ENCODE measurements around the gene AFG3L2. TPM values are rescaled to one million over a fixed set of nuclear protein-coding genes. Genes with fewer than 3 reads are reported as not detected.

Gene AFG3L2
- total and polyA plus RNA-seq, 2 of the 13 experiments (the other 11 are each of a cell fraction or from before 2014, with no cell fraction given), result 28.6 to 86.9 TPM

- DNase-seq (ENCODE audit: low spot score) (peak; percentile 27), ATAC-seq (no peak), FAIRE-seq (no peak)
- Histone ChIP-seq H3K79me2 (ENCODE audit: insufficient read depth, low read length) (no peaks in the 10 kb centered on the region), H3K9me3 (ENCODE audit: low read length) (no peaks in the 10 kb centered on the region), H2AFZ (ENCODE audit: low read length) (no peak overlapping the region), H4K20me1 (ENCODE audit: insufficient read depth, low read length) (no peaks in the 10 kb centered on the region), H3K4me2 (ENCODE audit: low read depth, low read length) (no peak overlapping the region), H3K36me3 (replicated peaks in 1 of 2; ENCODE audit: control insufficient read depth in 1 of 2, insufficient read depth in 2 of 2, low read length in 2 of 2) (no peaks in the 10 kb centered on the region), H3K27me3 (ENCODE audit: control insufficient read depth in 1 of 2, insufficient read depth in 2 of 2, low read length in 2 of 2) (peaks cover 0 to 6% of the 10 kb centered on the region in 2 experiments; a peak in 2 of 5 replicates), H3K4me1 (ENCODE audit: insufficient read depth, low read length) (peaks cover 32% of the 10 kb centered on the region), H3K27ac (ENCODE audit: extremely low read length, insufficient read depth, low read length) (no peak overlapping the region), H3K9ac (ENCODE audit: insufficient read depth, low read depth, low read length) (no peak overlapping the region), H3K4me3 (replicated peaks in 1 of 3; ENCODE audit: insufficient read depth in 1 of 3, low read depth in 2 of 3, low read length in 3 of 3) (no peak overlapping the region)
- 6% methylated on average over 8 of the region's 9 CpGs for WGBS (ENCODE audit: low lambda C conversion rate)
- in situ Hi-C loops (cut with HindIII; ENCODE audit: extremely low pct_ligation_motif_present, low pct_unique_long_range_greater_than_20kb), result no loop called here
- ChIA-PET POLR2A (no interaction called here), CTCF (ENCODE audit: low intra/inter-chr PET ratio, low total read pairs) (no interaction called here)
- no TSS peak for BruUV-seq (replicated peaks)
- intact Hi-C loops (cut with micrococcal nuclease; ENCODE audit: unreplicated experiment), result loop anchor here (5.0 kb wide), 1 partner anchor 375 kb away; the partner anchor contains the start of gene SPIRE1
- TF ChIP-seq MNT (IDR thresholded peaks at IDR 0.05) (no peak), MEF2D (CRISPR knock-in tag; IDR thresholded peaks at IDR 0.05) (no peak), AHDC1 (CRISPR knock-in tag; IDR thresholded peaks at IDR 0.05; ENCODE audit: borderline replicate concordance) (no peak), FOXO4 (CRISPR knock-in tag; conservative IDR thresholded peaks at IDR 0.05) (no peak), ZSCAN21 (CRISPR knock-in tag; IDR thresholded peaks at IDR 0.05; ENCODE audit: borderline replicate concordance) (no peak), ZFP82 (CRISPR knock-in tag; IDR thresholded peaks at IDR 0.05; ENCODE audit: borderline replicate concordance) (no peak), ZNF597 (CRISPR knock-in tag; IDR thresholded peaks at IDR 0.05) (no peak), TP53 (CRISPR knock-in tag; conservative IDR thresholded peaks at IDR 0.05) (no peak), CHCHD3 (CRISPR knock-in tag; IDR thresholded peaks at IDR 0.05) (no peak), PCBP1 (IDR thresholded peaks at IDR 0.05; ENCODE audit: borderline replicate concordance, low read depth, low read length) (no peak), TBX2 (CRISPR knock-in tag; IDR thresholded peaks at IDR 0.05; ENCODE audit: borderline replicate concordance) (no peak), DPF2 (CRISPR knock-in tag; IDR thresholded peaks at IDR 0.05; ENCODE audit: borderline replicate concordance, low read depth) (no peak), TCF7L2 (IDR thresholded peaks at IDR 0.05; ENCODE audit: low read depth, low read length) (no peak), ZBTB8A (CRISPR knock-in tag; IDR thresholded peaks at IDR 0.05; ENCODE audit: borderline replicate concordance, low read depth) (no peak), ZNF326 (CRISPR knock-in tag; IDR thresholded peaks at IDR 0.05; ENCODE audit: borderline replicate concordance) (no peak)
These were observed 94.5 kb downstream of the AFG3L2 start for GRCh38 chr18:12282442-12283039.

Data from HepG2 (cell line).